Measurements from ENCODE around the gene LRRC4C.

The LRRC4C gene

DNA sequence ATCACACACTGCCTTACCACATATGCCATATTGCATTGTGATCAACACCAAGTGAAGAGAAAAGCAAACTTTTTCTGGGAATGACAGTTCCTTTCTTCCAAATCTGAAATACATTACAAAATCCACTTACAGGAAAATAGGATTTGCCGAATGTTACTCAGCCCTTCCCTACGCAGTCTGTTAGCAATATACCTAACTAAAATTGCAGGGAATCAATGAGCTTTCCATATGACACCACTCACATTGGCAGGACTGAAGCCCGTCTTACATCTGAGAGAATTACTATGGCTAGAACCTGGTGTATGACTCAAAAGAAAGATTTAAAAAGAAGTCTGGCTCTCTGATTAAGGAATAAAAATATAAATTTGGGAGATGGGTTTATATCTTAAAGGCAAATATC is 136.0 kb downstream of the LRRC4C start:
- DNase-seq (ENCODE audit: low spot score): no peak

DNA sequence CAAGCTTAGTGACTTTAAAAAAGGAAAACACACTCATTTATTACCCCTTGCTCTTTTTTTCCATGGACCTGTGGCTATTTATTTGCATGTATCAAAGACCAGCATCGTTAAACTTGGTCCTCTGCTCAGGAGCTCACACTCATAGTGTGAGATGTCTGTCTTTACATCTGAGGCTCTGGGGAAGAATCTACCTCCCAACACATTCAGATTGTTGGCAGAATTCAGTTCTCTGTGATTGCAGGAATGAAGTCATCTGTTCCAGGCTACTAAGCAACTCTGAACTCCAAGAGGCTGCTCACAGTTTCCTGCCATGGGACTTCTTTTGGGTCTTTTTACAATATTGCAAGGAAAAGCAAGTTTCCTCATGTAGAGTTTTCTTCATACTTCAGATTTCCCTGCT is 138.8 kb downstream of the LRRC4C start:
- no peak for DNase-seq (ENCODE audit: low spot score)

DNA sequence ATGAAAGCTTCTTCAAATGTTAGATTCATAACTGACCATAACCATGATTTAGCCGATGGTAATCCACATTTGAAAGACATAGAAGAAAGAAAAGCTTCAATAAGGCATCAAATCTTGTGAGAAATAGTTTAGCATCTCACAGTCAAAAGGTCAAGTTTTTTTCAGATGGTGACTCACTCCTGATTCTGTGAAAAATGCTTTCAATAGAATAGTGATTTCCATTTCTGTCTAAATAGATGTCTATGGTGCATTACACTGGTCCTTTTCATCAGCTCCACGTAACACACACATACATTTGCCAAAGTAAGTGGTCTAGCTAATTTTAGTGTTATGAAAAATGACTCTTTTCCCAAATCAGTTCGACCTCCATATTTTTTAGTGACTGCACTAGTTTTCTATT is 139.2 kb downstream of the LRRC4C start:
- DNase-seq (ENCODE audit: low spot score): no peak

DNA sequence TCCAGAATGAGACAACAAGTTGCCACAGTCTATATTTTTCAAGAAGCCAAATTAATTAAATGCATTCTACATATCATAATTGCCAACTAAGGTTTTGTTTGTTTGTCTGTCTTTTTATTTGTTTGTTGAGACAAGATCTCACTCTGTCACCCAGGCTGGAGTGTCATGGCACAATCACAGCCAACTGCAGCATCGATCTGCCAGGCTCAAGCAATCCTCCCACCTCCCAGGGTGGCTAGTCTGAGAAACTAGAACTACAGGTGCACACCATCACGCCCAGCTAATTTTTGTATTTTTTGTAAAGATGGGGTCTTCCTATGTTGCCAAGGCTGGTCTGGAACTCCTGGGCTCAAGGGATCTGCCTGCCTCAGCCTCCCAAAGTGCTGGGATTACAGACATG is 140.0 kb downstream of the LRRC4C start:
- DNase-seq (ENCODE audit: low spot score): no peak

DNA sequence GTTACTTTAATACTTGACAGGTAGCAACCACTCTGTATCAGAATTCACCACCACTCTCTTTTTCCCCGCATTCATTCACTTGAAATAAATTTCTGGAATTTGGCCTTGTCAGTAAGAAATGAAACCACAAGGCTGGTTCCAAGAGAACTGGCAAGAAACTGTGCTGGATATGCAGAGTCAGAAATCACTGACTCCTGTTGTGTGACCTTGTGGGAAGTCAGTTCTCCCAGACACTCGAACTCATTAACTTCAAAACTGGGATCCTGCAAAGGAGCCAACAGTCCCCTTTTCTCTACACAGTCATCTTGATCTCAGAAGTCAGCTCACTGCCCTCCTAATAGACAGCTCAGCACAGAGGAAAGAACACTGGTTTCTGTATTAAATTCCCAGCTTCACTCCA is 142.7 kb downstream of the LRRC4C start:
- no peak for DNase-seq (ENCODE audit: low spot score)

DNA sequence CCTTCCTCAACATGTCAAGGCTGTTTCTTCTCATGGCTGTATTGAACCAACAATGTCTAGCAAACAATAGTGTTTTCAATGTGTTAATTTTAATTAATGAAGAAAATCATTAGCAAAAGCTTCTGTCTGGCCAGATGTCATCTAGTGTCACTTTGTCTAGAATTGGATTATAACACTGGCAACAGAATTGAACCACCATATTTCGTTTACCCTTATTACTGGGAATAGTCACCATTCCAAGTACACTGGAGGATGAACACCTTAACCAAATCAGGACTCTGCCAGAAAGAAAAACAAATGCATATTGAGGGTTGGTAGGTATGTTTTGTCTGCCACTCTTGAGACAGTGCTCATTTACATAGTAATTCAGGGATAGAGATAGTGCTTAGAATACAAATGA is 146.2 kb downstream of the LRRC4C start:
- DNase-seq (ENCODE audit: low spot score): no peak

DNA sequence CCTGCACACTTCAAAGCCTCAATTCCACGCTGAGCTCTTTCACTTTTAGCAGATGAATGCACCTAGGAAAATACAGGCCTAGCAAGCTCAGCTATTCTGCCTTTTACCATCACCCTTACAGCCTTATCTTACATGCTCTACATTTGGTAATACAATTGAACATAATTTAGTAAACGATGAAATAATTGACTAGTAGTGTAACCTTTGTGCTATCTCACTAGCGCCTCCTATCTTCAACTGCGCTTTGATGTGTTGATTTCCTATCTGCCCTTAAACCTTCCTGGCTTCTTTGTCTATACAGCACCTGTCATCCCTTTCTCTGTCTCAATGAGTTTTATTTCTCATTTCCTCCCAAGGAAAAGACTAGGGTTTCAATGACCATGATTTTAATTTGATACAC is 149.7 kb downstream of the LRRC4C start:
- no peak for DNase-seq (ENCODE audit: low spot score)

DNA sequence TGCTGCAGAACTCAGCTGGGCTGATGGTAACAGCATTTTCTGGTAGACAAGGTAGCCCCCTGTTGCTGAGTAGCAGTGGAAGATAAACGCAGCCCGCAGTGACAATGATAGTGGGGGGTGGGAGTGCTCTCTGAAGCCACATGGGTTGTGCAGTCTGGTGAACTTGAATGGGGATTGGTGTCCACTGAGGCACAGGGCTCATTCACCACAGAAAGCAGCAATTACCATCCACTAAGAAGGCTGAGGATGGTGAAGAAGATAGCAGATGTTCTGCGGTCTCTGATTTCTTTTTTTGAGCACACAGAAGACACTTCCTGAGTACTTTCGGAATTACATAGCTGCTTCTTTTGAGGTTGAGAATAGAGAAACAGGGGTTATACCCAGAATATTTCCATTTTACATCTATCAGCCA is 150.3 kb downstream of the LRRC4C start:
- no peak for DNase-seq (ENCODE audit: low spot score)

DNA sequence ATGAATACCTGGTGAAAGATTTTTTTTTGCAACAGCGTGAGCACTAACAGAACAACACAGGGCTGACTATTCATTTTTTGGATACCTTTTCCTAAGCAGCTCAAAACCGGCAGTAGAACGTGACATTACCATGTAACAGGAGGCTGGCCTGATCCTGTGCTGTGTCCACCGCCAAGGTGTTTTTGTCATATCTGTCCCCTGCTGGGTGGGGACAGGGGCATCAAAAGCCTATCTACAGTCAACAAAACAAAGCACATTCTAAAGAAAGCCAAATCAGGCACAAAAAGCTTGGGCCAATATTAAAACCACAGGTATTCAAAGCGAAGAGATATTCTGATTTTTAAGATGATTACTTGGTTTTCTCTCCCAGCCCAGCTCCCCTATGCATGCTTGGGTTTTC is 151.2 kb downstream of the LRRC4C start:
- no peak for DNase-seq (ENCODE audit: low spot score)

DNA sequence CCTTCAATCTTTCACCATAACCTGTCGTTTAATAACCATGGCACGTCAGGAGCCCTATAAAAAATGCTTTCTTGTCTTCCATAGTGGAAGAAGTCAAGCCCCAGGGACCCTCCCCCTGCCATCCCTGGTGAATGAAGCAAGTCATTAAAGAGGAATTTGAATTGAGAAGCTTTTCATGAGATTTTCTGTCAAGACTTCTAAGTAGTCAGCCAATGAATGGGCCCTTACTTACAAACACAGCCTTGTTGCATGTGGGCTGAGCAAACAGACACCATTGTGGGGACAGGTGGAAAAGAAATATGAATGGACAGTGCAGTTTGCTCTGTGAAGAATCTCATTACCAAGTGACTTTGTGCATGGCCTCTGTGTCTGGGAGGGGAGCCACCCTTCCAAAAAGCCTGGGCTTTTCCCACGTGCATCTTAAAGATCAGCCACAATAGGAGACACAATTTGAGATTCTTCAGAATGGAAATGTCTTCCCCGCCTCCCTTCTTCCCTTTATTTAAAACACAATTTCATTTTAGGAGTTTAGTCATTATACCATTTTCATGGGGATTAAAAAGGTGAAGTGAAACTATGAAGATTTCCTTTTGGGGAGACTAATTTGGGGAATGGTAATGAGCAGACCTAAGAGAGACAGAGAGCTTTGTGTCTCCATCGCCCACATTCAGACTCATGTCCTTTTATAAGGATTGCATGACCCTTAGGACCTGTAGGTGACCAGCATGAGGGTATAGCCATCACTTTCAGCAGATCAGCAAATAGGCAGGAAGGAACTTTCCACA is 152.0 kb downstream of the LRRC4C start:
- DNase-seq (ENCODE audit: low spot score): no peak

DNA sequence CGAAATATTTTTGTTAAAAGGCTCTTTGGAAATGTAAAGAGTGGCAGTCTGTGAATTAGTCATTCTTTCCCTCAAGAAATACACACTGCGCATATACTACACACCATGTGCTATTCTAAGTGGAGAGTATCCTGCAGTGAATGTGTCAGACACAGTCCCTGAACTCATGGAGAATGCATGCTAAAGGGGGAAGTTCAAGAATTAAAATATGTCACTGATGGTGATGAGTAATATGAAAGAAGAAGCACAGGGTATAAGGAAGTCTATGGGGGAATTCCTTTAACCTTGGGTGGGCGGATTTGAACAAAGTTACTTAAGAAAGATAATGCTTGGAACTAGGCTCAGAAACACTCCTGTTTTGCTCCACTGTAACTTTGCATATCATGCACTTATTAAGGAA is 153.0 kb downstream of the LRRC4C start:
- no peak for DNase-seq (ENCODE audit: low spot score)

DNA sequence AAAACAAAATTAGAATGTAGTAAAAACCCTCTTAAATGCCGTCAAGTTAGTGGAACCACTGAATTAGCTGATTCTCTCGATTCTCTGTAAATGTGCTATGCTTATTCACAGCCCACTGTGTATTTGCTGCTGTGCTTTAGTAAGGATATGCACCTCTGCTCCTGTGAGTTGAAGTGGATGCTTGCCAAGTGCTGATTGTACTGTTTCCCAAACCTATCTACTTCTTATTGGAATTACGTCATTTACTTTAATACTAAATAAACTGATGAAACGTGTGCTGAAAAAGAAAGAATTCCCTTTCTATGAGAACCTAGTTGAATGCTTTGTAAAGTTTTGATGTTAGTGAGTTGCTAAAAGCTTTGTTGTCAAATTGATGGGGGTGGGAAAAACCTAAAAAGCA is 158.4 kb downstream of the LRRC4C start:
- no peak for DNase-seq (ENCODE audit: low spot score)

DNA sequence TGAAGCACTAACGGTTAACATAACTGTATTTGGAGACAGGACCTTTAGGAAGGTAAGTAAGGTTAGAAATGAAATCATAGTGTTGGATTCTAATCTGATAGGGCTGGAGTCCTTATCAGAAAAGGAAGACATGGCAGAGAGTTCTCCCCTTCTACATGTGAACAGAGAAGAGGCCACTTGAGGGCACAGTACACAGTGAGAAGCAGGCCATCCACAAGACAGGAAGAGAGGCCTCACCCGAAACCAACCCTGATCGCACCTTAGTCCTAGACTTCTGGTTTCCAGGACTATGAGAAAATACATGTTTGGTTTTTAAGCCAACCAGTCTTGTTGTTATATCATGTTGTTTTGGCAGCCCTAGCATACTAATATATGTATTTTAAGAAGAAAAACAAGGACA is 170.0 kb downstream of the LRRC4C start:
- DNase-seq (ENCODE audit: low spot score): no peak

DNA sequence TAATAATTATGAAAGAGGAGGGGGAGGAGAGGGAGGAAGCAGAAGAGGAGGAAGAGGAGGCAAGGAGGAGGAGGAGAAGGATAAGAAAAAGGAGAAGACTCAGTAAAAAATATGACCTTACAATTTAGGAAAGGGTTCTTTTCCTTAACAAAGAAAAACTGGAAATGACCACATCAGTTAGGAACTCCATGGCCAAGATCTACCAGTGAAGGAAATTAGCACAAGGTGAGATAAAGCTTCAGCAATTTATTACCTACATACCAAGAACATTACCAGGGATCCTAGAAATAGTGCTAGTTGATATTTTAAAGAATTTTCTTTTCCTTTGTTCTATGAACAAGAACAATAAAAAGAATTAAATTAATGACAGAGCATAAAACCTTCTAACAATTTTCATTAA is 172.7 kb downstream of the LRRC4C start:
- no peak for DNase-seq (ENCODE audit: low spot score)

DNA sequence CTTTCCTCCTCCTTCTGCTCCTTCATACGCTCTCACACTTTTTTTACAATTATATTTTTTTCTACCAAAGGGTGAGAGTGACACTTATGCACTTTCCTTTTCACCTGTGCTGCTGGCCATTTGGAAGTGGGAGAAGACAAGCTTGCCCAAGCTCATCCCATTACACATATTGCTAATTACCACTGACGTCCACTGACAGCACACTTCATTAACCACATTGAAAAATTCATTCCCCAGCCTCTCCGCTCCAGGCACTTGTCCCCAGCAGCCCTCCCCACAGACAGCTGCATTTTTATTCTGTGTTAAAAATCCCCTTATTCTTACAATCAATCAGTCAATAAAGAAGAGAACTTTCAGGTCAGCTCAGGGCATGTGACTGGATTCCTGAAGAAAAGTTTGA is 175.1 kb downstream of the LRRC4C start:
- DNase-seq (ENCODE audit: low spot score): no peak

DNA sequence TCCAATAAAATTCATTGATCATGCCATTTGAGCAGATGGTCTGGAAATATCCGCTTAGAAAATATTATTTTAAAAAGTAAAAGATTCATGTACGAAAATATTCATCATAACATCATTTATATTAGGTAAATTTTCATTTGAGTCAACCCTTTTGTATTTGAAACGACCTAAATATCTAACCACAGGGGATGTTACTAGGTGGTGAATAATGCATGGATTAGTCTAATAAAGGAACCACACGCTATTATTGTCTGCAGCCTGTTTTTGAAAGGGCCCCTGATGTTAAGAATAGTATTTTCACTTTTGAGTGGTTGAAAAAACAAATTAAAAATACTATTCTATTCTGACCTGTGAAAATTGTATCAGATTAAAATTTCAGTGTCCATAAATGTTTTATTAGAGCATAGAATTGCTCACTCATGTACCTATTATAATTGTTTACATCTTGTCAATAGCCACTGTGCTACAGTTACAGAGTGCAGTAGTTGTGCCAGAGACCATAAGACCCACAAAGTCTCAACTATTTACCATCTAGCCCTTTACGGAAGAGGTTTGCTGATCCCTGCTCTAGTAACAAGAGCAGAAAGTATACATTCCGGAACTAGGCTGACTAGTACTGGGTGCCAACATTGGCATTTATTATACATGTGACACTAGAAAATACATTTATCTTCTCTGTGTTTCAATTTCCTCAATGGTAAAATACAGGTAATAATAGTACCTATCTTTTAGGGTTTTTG is 176.1 kb downstream of the LRRC4C start:
- no peak for DNase-seq (ENCODE audit: low spot score)

DNA sequence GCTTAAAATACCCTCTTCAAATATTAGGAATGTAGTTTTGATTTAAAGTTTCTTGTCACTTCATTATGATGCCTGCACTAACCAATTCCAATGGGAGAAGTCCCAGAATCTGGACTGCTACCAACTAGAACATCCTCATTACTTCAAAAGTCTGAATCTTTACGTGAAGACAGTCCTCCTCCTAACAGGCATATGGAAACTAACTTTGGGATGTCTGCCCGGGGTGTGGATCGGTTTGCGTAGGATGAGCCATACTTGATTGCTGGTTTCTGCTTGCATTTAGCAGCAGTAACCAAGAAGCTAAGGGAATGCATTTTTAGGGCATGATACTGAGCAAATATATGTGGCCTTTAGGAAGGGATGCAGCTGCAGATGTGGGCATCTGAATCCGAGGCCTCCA is 177.1 kb downstream of the LRRC4C start:
- DNase-seq (ENCODE audit: low spot score): no peak

DNA sequence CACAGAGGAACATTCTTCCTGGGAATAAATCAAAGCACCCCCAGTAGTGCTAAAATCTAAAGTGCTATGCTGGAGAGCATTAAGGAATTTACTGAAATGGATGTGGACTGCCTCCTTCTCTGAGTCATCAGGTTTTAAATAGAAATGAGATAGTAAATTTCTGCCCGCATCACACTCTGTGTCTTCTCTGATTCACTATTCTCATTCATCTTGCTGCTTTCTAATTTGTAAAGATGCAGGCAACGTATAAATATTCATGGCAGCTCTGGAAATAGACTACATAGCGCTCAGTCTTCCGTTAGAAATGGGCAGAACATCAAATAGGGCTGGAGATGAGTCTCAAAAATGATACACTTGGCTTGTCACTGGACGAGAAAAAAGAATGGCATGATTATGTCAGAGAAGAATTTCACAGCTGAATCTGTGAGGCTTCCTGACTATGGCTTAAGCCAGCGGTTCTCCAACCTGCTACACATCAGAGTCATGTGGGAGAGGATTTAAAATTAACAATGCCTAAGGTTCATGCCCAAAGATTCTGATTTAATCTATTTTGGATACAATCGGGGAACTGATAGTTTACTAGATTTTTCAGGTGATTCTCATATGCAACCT is 178.2 kb downstream of the LRRC4C start:
- DNase-seq (ENCODE audit: low spot score): peak; percentile 9

DNA sequence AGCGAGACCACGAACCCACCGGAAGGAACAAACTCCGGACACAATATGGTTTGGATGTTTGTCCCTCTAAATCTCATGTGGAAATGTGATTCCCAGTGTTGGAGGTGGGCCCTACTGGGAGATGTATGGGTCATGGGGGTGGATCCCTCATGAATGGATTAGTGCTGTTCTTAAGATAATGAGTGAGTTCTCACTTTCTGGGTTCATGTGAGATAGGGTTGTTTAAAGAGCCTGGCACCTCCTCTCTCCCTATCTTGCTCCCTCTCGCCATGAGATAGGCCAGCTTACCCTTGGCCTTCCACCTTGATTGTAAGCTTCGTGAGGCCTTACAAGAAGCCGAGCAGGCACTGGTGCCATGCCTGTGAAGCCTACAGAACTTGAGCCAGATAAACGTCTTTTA is 184.6 kb downstream of the LRRC4C start:
- DNase-seq (ENCODE audit: low spot score): no peak

DNA sequence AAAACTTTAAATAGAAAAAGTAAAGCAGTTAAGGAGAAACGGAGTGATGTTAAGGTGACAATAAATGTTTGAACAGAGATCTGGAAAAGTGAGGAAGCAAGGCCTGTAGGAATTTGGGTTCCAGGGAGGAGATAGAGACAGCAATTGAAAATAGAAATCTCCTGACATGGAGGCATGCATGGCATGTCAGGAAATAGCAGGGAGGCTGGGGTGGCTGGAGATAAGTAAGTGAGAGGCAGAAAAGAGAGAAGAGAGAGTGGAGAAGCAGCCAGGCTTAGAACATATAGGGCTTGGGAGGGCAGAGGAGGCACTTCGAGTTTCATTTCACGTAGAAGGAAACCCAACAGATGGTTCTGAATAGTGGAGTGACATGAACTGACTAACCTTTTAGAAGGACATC is 185.5 kb downstream of the LRRC4C start:
- DNase-seq (ENCODE audit: low spot score): no peak

DNA sequence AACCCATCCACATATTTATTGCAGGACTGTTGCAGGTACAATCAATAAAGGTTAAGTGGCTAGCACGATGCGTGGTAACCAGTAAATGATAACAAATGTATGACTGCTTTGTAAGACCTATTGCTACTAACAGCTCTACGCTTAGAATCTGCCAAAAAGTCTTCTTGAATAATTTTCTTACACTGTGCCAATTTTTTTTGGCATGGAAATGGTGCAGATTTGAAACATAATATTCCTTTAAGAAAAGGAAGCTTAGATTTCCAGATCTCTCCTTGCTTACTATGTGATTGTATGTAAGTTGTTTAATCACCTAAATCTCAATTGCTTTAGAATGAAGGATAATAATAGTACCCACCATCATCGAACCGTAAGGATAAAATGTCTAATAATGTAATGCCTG is 192.0 kb downstream of the LRRC4C start:
- no peak for DNase-seq (ENCODE audit: low spot score)

DNA sequence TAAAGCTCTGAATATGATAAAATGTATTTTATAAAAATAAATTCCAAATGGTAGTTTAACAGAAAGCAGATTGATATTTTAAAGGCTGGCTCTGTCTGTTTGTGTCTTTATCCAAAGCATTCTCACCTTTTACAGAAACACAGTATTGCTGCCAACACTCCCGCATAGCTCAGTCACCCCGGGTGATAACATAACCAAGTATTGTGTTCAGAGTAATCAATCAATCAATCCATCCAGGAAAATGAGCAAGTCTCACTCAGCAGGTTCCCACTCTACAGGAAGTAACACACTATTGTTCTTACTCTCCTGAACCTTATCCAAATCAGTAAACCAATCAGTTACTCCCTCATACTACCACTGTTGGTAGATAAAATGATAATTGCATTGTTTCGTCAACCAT is 203.4 kb downstream of the LRRC4C start:
- DNase-seq (ENCODE audit: low spot score): no peak

DNA sequence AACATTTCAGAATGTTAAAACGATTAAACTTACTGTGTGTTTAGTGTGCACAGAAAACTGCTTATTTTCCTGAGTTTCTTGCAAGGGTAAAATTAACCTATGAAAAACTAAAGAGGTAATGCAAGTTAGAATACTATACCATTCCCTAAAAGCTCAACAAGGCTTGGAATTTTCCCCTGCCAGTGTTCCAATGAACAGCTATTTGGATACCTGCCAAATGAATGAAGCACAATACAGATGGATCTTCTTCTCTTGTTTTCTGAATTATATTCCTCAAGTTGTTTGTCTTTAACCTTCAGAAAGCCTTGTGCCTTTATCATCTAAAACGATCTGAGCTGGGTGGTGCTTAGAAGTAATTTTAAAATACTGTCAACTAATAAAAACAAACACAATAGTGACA is 204.5 kb downstream of the LRRC4C start:
- DNase-seq (ENCODE audit: low spot score): no peak

All from RKO (cell line).